OCI-M2 (cell line): ENCODE data around the gene IL16.
A peak's percentile ranks its signal among the peaks of the same experiment; 100 is the strongest.
"Not testable (repeated sequence)": the region's sequence is repeated elsewhere in the genome, so short reads cannot be mapped to it uniquely, and the experiment has no call there.

Experiments
- DNase-seq: peaks from one replicate; lab custom pipeline; 2025; ENCODE audit not compliant: unreplicated experiment; lab: John Stamatoyannopoulos, UW

The IL16 gene

GRCh38 chr15:81196576-81197254, at the start of gene IL16:
Gene IL16 (plus strand): TSS chr15:81196879. CDS start chr15:81225400, 28,521 bp downstream.
- DNase-seq: no peak

- DNase-seq: no peak
These were observed 45.3 kb upstream of the IL16 start for GRCh38 chr15:81151389-81151788.

DNA sequence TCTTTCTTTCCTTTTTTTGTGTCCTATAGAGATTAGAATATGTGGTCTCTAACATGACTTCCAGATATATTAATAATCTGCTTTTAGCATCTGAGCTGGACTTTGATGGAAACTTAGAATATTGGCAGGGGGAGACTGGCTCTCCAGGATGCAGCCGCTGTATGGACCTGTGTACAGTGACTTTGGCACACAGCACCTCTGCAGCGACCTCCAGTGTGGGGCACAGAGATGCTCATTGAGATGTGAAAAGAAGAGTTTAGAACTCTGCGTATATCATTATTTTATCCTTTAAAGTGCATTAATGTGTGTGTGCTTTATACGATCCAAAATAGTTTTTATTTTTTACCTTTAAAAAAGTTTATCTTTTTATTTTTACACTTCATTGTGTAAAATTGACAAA, 44.3 kb upstream of the IL16 start:
- no peak for DNase-seq

- no peak for DNase-seq
These were observed 43.9 kb upstream of the IL16 start for GRCh38 chr15:81152799-81153198.

- peak; percentile 8 for DNase-seq
These were observed 41.1 kb upstream of the IL16 start for GRCh38 chr15:81155375-81156218.

- no peak for DNase-seq
These were observed 40.4 kb upstream of the IL16 start for GRCh38 chr15:81156324-81156723.

DNA sequence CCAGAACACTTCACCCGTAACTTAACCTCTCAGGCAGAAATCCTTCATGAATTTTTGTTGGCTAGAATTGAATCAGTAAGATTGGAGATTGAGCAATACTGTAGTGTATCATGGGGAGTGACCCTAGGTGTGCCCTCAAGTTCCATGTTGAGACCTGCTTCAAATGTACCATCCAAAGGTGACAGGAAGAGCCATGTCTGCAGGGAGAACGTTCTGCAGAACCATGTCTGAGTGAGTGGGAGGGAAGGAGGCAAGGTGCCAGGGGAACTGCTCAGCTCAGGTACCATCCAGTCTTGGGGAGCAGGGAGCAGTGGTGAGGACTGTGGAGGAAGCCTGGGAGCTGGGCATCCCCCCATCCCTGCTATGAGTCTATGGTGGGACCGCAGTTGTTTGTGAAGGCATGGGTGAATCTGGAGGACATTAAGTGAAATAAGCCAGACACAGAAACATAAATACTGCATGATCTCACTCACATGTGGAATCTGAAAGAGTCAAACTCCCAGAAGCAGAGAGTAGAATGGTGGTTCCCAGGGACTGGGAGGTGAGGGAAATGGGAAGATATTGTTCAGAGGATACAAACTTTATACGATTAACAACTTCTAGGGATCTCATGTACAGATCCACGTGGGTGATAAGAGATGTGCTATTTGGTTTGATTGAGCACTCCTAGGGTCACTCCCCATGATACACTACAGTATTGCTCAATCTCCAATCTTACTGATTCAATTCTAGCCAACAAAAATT, 39.3 kb upstream of the IL16 start:
- no peak for DNase-seq

- no peak for DNase-seq
These were observed 38.8 kb upstream of the IL16 start for GRCh38 chr15:81157939-81158223.

- DNase-seq: not testable (repeated sequence)
These were observed 38.1 kb upstream of the IL16 start for GRCh38 chr15:81158561-81158960.

DNA sequence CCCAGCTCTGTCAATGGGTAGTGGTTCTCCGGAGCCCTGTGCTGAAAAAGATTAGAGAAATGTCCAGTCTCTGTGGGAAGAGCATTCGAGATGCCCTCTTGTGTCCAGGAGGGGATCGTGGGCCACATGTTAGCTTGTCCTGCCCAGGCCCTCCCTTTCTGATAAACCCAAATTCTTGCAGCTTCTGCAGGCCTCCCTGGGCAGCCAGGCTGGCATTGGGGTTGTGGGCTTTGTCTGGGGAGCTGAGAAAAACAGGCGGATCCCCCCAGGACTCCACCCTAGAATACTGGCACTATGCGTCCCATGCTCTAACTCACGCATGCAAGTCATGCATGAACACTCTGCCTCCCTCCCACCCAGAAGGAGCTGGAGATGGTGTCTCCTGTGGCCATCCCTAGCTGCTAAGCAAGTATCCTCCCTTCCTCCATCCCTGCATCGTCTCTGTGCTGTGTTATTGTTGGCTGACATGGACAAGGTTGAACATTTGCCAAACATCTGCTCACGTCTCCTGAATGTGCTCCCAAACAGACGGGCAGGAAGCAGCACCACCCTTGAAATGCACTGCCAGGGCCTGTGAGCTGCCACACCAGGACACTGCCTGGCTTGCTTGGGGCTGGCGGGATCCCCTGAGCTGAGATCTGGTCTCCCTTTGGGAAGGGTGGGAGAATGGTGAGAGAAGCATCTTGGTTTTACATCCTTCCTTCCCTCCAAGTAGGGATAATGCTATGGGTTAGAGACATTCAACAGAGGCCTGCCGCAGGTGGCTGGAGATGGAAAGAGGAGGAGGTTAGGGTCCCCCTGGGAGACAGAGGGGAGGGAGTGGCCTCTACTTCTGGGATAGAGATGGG, 36.1 kb upstream of the IL16 start:
- no peak for DNase-seq

GRCh38 chr15:81161160-81161673, 35.5 kb upstream of the IL16 start:
- no peak for DNase-seq

DNA sequence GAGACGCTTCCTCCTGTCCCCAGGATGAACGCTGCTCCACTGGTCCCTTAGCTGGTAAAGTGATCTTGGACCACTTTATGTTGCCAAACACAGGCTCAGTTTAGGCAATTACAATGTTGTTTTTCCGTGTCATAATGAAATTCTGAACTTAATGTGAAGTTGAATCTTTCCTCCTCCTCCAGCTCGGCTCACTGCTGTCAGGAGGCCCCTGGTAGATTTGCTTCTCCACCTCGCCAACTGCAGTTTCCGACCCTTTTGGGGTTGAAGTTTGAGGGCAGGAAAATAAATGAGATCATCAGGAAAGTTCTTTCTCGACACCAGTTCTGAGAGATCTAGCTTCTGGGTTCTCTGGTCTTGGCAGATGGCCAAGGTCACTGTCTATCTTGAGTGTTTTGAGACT, 34.8 kb upstream of the IL16 start:
- no peak for DNase-seq

GRCh38 chr15:81163961-81164800, 32.5 kb upstream of the IL16 start:
- DNase-seq: no peak

DNA sequence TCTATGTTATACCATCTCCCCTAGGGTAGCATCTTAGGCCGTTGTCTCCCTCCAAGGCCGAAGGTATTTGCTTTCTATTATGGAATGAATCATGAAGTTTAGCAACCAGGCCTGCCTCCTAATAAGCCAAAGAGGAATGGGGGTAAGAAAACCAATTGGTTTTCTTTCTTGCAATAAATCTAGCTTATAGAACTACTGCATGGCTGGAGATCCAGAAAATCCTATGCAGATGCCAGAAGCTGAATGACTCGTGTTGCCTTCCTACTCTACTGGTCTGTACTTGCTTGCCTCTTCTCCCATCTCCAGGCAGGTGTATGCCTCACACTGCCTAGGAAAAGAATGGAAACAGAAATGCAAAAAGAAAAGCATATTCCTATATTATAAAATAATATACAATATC, 31.1 kb upstream of the IL16 start:
- no peak for DNase-seq

DNA sequence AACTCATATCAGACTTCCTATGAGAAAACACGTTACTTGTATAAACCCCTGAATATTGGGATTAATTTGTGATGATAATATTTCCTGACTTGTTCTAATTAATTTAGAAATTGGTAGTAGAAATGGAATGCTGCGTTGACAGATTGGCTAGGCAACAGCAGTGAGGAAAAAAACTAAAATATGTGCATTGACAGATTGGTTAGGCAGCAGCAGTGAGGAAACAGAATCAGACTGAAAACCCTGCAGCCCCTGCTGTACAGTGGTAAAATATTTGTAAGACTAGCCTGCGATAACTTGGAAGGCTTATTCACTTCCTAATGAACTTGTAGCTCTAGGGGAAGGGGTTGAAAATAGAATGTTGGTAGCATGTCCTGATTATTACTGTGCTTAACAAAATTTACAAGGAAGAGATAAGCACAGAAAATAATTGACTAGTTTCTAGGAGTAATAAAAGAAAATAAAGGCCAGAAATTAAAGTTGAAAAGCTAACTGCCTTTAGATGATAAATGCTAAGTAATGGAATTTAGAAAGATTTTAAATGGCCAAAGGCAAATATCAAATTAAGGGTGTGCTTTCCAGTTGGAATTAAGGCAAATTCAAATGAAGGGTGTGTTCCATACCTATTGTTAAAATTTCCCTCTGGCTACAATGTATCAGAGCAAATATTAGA, 29.9 kb upstream of the IL16 start:
- DNase-seq: no peak

DNA sequence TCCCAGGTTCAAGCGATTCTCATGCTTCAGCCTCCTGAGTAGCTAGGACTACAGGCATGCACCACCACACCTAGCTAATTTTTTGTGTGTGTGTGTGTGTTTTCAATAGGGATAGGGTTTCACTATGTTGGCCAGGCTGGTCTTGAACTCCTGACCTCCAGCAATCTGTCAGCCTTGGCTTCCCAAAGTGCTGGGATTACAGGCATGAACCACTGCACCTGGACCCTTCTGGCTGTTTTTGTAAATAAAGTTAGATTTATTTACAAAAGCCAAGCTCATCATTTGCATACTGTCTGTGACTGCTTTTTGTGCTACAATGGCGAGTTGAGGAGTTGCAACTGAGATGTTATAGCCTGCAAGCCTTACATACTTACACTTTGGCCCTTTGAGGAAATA, 28.6 kb upstream of the IL16 start:
- no peak for DNase-seq

DNA sequence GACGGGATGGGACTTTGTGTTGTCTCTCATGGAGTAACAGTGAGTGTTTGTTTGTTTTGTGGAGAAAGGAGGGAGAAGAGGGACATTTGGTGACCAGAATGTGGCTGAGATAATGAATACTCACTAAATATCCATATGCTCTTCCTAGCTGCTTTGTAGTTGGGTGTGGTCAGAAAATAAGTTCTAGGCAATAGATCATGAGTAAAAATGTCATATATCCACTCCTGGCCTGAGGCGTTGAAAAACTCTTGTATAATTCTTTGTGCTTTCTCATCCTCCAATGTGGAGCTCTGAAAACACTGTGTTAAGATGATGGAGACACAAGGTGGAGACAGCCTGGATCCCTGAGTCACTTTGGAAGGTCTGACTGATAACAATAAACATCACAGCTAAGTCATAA, 28.0 kb upstream of the IL16 start:
- no peak for DNase-seq

DNA sequence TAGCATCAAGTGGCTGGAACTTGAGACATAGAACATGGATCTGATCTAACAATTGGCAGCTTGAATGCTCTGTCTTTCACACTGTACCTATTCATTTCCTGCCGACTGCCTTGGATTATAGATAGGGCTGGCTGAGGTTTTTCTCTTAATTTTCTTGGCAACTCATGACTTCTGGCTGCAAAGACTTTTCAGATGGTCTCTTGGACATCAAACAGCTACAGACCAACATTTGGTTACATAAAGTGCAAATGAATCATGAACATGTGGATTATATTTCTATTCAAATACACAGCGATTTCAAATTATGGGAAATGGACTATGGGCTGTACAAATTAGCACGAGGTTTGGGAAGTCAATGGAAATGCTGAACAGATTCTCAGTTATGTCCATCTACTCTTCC, 26.2 kb upstream of the IL16 start:
- no peak for DNase-seq

- DNase-seq: no peak
These were observed 25.4 kb upstream of the IL16 start for GRCh38 chr15:81171286-81171685.
